HUES64 (cell line): ENCODE measurements around the gene TRMT1L.

Source experiments
- H3K27ac ChIP-seq: 2 replicates; pipeline ENCODE4 v1.7.0; 2013; ENCODE audit warnings: low read depth, low read length, inconsistent platforms
- H3K27me3 ChIP-seq: 2 replicates; pipeline ENCODE4 v1.6.1; 2013; ENCODE audit warnings: mild to moderate bottlenecking, low read length; ENCODE audit not compliant: insufficient read depth
- H3K36me3 ChIP-seq: 2 replicates; pipeline ENCODE4 v1.6.1; 2013; ENCODE audit warnings: mild to moderate bottlenecking, low read length; ENCODE audit not compliant: insufficient read depth
- H3K4me1 ChIP-seq: 2 replicates; pipeline ENCODE4 v1.6.1; 2013; ENCODE audit warnings: mild to moderate bottlenecking, low read length, moderate library complexity; ENCODE audit not compliant: insufficient read depth
- H3K4me3 ChIP-seq: 2 replicates; pipeline ENCODE4 v1.5.1; 2013; ENCODE audit warnings: mild to moderate bottlenecking, low read length, moderate library complexity
- H3K9ac ChIP-seq: 2 replicates; pipeline ENCODE4 v1.6.1; 2013; ENCODE audit warnings: mild to moderate bottlenecking, low read depth, low read length
- H3K9me3 ChIP-seq: 2 replicates; pipeline ENCODE4 v1.6.1; 2013; ENCODE audit warnings: low read depth, low read length; ENCODE audit not compliant: insufficient read depth
- WGBS: fragments of 150-250, 120-280 bp; methylation state at CpG from one replicate; pipeline ENCODE4 v1.1.7; 2013; ENCODE audit warnings: missing lambda C conversion rate; 5-methylcytosine and 5-hydroxymethylcytosine counted together

Gene TRMT1L

GRCh38 chr1:185111873-185112272, 44.9 kb downstream of the TRMT1L start:
- Histone ChIP-seq H3K4me3 (no peak overlapping the region), H3K27me3 (no peaks in the 10 kb centered on the region), H3K4me1 (no peaks in the 10 kb centered on the region), H3K36me3 (no peaks in the 10 kb centered on the region), H3K9ac (no peak overlapping the region), H3K27ac (no peak overlapping the region), H3K9me3 (no peaks in the 10 kb centered on the region; the same call in 1 of the 2 replicates)

- Histone ChIP-seq H3K9me3 (no peaks in the 10 kb centered on the region; the same call in 1 of the 2 replicates), H3K36me3 (no peaks in the 10 kb centered on the region), H3K27me3 (no peaks in the 10 kb centered on the region), H3K27ac (no peak overlapping the region), H3K4me1 (no peaks in the 10 kb centered on the region), H3K9ac (no peak overlapping the region), H3K4me3 (no peak overlapping the region)
Observed at GRCh38 chr1:185110145-185110544, 46.6 kb downstream of the TRMT1L start.

- H3K9ac ChIP-seq = no peak overlapping the region
- H3K27ac ChIP-seq = no peak overlapping the region
- H3K4me1 ChIP-seq = no peaks in the 10 kb centered on the region
- H3K27me3 ChIP-seq = no peaks in the 10 kb centered on the region
- H3K4me3 ChIP-seq = no peak overlapping the region
- no peaks in the 10 kb centered on the region; the same call in 1 of the 2 replicates for H3K9me3 ChIP-seq
- peaks cover 2% of the 10 kb centered on the region; the same call in 1 of the 2 replicates for H3K36me3 ChIP-seq
Observed at GRCh38 chr1:185108321-185108720, 48.4 kb downstream of the TRMT1L start.

GRCh38 chr1:185105121-185105520, 51.6 kb downstream of the TRMT1L start:
- H3K9ac ChIP-seq = no peak overlapping the region
- no peaks in the 10 kb centered on the region; the same call in 1 of the 2 replicates for H3K9me3 ChIP-seq
- WGBS = no CpG with 5 or more reads among the region's 3 CpGs

GRCh38 chr1:185104083-185104482, 52.7 kb downstream of the TRMT1L start:
- H3K4me3 ChIP-seq = no peak overlapping the region
- no peaks in the 10 kb centered on the region; the same call in 1 of the 2 replicates for H3K9me3 ChIP-seq
- H3K4me1 ChIP-seq = no peaks in the 10 kb centered on the region
- no peaks in the 10 kb centered on the region for H3K27me3 ChIP-seq
- 95% methylated on average over 3 of the region's 3 CpGs for WGBS
- peaks cover 38% of the 10 kb centered on the region for H3K36me3 ChIP-seq
- no peak overlapping the region for H3K27ac ChIP-seq
- H3K9ac ChIP-seq = no peak overlapping the region

More at GRCh38 chr1:185105121-185105520, 51.6 kb downstream of the TRMT1L start:
- H3K4me3 ChIP-seq = no peak overlapping the region
- peaks cover 28% of the 10 kb centered on the region for H3K36me3 ChIP-seq
- no peaks in the 10 kb centered on the region for H3K4me1 ChIP-seq
- H3K27ac ChIP-seq = no peak overlapping the region
- H3K27me3 ChIP-seq = no peaks in the 10 kb centered on the region

GRCh38 chr1:185096531-185096930, 60.2 kb downstream of the TRMT1L start:
- H3K36me3 ChIP-seq = peaks cover 93% of the 10 kb centered on the region
- WGBS = no CpG with 5 or more reads among the region's 2 CpGs

GRCh38 chr1:185094761-185095160, 62.0 kb downstream of the TRMT1L start:
- Histone ChIP-seq H3K27ac (no peak overlapping the region), H3K4me3 (no peak overlapping the region), H3K36me3 (peaks cover 90% of the 10 kb centered on the region), H3K9me3 (no peaks in the 10 kb centered on the region), H3K4me1 (no peaks in the 10 kb centered on the region), H3K27me3 (no peaks in the 10 kb centered on the region), H3K9ac (no peak overlapping the region)
- WGBS = 94% methylated on average over 1 of the region's 2 CpGs

More at GRCh38 chr1:185096531-185096930, 60.2 kb downstream of the TRMT1L start:
- Histone ChIP-seq H3K4me3 (no peak overlapping the region), H3K27ac (no peak overlapping the region), H3K9me3 (no peaks in the 10 kb centered on the region), H3K9ac (no peak overlapping the region), H3K27me3 (no peaks in the 10 kb centered on the region), H3K4me1 (no peaks in the 10 kb centered on the region)

- Histone ChIP-seq H3K9ac (no peak overlapping the region), H3K4me1 (peaks cover 7% of the 10 kb centered on the region), H3K27me3 (no peaks in the 10 kb centered on the region), H3K36me3 (peaks cover 91% of the 10 kb centered on the region), H3K4me3 (no peak overlapping the region), H3K9me3 (no peaks in the 10 kb centered on the region), H3K27ac (no peak overlapping the region)
- WGBS = 94% methylated on average over 5 of the region's 5 CpGs
Observed at GRCh38 chr1:185091480-185091879, 65.3 kb downstream of the TRMT1L start.

- H3K27me3 ChIP-seq = no peaks in the 10 kb centered on the region
- no peak overlapping the region for H3K9ac ChIP-seq
- peaks cover 12% of the 10 kb centered on the region for H3K4me1 ChIP-seq
- no peaks in the 10 kb centered on the region for H3K9me3 ChIP-seq
- no peak overlapping the region for H3K27ac ChIP-seq
- H3K36me3 ChIP-seq = peaks cover 54% of the 10 kb centered on the region
- H3K4me3 ChIP-seq = no peak overlapping the region
Observed at GRCh38 chr1:185087746-185088145, 69.0 kb downstream of the TRMT1L start.

GRCh38 chr1:185087101-185087500, 69.7 kb downstream of the TRMT1L start:
- H3K4me3 ChIP-seq = no peak overlapping the region
- WGBS = 96% methylated on average over 1 of the region's 1 CpG
- peaks cover 12% of the 10 kb centered on the region for H3K4me1 ChIP-seq
- H3K27ac ChIP-seq = no peak overlapping the region
- H3K9ac ChIP-seq = no peak overlapping the region
- H3K27me3 ChIP-seq = no peaks in the 10 kb centered on the region
- H3K9me3 ChIP-seq = no peaks in the 10 kb centered on the region
- H3K36me3 ChIP-seq = peaks cover 48% of the 10 kb centered on the region

- Histone ChIP-seq H3K36me3 (peaks cover 19% of the 10 kb centered on the region), H3K4me3 (no peak overlapping the region), H3K9me3 (no peaks in the 10 kb centered on the region), H3K27ac (no peak overlapping the region), H3K27me3 (no peaks in the 10 kb centered on the region), H3K4me1 (peaks cover 12% of the 10 kb centered on the region), H3K9ac (no peak overlapping the region)
- 88% methylated on average over 2 of the region's 2 CpGs for WGBS
Observed at GRCh38 chr1:185083818-185084217, 72.9 kb downstream of the TRMT1L start.

- Histone ChIP-seq H3K9me3 (no peaks in the 10 kb centered on the region), H3K36me3 (no peaks in the 10 kb centered on the region), H3K9ac (no peak overlapping the region)
Observed at GRCh38 chr1:185080422-185080821, 76.3 kb downstream of the TRMT1L start.

More at GRCh38 chr1:185080422-185080821, 76.3 kb downstream of the TRMT1L start:
- no peaks in the 10 kb centered on the region for H3K27me3 ChIP-seq
- H3K4me3 ChIP-seq = no peak overlapping the region
- H3K4me1 ChIP-seq = peaks cover 16% of the 10 kb centered on the region
- no peak overlapping the region for H3K27ac ChIP-seq
